CD4-positive, alpha-beta T cell treated with Interleukin-17A for 1 hour (primary cell): ENCODE data around the gene CCIN.
A peak's percentile ranks its signal among the peaks of the same experiment; 100 is the strongest.
"Not testable (repeated sequence)": the region's sequence is repeated elsewhere in the genome, so short reads cannot be mapped to it uniquely, and the experiment has no call there.

Source experiments
- DNase-seq: peaks from one replicate; pipeline ENCODE4 v3.0.0-alpha.2; 2020

CCIN gene

DNA sequence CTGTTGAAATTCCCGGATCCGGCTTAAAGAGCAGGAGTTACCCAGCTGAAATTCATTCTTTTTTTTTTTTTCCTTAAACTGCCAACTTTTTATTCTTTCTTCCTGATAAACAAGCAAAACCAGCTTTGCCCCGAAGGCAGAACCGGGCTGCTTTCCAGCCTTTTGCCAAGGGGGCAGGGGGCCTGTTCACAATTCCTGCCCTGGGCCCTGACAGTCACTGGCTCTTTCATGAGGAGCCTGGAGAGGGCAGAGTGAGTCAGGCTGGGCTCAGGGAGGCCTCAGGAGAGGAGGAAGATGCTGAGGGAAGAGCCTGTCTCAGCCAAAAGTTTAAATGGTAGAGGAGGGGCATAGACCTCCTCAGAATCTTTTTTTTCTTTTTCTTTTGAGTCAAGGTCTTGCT, 27.9 kb upstream of the CCIN start:
- DNase-seq = no peak

DNA sequence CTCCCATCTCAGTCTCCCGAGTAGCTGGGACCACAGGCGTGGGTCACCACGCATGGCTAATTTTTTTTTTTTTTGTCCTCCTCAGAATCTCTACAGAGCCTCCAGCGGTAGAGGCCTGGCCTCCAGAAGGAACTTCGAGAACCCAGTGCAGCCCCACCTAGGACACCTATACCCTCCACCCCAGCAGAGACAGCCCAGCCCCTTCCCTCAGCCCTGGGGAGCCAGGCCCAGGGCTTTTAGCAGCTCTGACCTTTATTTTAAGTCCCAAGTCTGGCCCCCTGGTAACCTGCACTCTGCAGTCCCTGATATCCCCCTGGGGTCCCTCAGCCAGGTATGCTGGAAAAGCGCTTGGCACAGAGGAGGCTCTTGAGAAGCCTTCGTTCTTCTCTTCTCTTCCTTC, 27.4 kb upstream of the CCIN start:
- no peak for DNase-seq

DNA sequence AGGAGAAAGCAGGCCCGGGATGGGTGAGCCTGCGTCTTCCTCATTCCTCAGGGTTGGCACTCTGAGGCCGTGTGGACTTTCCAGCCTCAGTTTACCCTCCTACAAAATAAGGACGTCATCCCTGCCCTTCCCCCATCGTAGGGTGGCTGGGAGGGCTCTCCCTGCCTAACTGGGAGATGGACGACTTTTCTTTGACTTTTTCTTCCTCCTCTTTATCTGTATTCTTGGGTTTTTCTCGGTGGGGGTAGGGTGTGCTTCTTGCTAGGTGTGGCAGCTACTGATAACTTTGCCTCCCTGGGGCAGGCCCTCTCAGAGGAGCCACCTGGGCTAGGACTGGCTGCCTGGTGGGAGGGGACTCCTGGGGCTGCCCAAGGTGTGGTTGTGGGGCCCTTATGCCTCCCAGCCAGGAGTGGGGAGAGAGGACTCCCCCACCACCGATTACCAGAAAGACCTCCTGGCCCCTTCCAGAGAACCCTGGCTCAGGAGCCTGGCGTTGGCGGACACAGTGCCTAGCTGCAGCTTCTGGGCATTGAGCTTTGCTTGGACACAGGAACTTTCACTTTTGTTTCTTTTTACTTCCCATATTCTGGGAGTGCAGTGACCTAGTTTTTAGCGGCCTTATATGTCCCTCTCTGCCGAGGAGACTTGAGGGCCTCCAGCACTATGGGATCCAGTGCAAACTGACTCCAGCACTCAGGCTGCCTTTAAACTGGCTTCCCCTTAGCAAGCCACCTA, 26.5 kb upstream of the CCIN start:
- peak; percentile 30 for DNase-seq

DNA sequence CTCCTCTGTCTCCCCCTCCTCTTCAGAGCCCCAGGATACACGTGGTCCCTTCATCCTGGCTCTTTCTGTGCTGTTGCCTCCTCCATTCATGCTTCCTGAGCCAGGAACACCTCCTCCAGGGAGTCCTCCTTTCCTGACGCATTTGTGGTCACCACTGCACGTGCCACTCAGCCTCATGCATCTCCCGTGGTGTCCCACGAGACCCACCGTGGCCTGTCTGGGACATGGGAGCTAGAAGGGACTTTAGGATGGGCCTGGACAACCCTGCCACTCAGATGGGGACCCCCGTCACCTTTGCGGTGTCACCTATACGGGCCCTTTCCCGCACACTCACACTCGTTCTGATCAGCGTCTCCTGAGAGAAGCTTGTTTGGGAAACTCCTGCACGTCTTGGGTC, 25.9 kb upstream of the CCIN start:
- DNase-seq = no peak

DNA sequence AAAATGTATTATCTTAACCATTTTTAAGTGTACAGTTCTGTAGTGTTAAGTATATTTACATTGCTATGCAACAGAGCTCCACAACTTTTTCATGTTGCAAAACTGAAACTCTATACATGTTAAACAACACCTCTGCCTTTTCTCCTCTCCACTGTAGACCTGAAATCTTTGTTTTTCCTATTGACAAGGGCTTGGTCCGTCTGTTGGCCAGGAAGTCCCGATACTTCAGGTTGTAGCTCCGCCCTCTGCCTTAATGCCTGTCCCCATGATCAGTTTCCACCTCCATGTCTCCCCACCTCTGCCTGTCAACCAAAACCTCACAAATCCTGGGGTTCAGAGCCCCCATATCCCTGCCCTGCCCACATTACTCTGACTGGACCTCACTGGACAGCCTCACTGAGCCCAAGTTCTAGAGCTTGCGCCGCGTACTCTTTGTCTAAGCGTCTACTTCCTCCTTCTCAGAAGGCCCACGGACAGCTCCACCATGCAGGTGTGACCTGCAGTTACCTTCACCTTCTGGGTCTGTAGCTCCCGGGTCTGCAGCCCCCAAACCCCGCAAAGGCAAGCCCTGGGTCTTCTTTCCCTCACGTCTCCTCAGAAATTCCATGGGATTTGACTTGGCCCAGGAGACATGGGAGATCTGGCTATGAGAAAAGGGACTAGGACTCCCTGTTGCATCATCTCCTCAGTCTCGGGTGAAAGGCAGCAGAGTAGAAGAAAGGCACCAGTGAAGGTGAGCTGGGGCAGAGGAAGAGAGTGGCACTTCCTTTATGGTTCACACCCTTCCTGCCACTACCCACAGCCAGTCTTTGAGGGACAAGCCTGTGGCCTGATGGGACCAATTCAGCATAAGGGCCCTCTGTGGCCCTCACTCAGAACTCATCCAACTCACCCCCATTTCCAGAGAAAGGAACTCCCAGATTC, 24.6 kb upstream of the CCIN start:
- peak; percentile 55 for DNase-seq

DNA sequence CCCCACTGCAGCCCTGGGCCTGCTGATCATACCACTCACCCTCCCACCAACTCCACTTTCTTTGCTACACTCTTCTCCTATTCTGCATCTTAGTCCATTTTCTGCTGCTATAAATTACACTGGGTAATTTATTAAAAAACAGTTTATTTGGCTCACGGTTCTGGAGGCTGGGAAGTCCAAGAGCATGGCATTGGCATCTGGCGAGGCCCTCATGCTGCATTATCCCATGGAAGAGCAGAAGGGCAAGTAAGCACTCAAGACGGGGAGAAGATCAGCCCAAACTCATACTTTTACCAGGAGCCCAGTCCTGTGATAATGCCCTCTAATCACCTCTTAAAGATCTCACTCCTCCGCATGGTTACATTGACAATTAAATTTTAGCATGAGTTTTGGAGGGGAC, 23.2 kb upstream of the CCIN start:
- no peak for DNase-seq

DNA sequence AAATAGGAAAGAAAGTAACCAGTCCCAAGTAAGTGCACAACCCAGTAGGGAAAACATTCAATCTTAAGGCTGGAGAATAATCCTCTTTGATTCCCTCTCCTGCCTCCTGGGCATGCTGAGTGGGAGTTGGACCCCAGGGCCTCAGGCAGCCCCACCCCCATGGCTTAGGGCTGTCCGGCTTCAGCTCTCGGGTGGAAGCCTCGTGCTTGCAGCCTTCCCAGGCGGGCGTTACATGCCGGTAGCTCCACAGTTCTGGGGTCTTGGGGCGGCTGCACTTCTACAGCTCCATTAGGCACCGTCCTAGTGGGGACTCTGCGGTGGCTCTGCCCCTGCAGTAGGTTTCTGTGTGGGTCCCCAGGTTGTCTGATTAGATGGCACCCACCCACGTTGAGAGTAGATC, 22.5 kb upstream of the CCIN start:
- no peak for DNase-seq

DNA sequence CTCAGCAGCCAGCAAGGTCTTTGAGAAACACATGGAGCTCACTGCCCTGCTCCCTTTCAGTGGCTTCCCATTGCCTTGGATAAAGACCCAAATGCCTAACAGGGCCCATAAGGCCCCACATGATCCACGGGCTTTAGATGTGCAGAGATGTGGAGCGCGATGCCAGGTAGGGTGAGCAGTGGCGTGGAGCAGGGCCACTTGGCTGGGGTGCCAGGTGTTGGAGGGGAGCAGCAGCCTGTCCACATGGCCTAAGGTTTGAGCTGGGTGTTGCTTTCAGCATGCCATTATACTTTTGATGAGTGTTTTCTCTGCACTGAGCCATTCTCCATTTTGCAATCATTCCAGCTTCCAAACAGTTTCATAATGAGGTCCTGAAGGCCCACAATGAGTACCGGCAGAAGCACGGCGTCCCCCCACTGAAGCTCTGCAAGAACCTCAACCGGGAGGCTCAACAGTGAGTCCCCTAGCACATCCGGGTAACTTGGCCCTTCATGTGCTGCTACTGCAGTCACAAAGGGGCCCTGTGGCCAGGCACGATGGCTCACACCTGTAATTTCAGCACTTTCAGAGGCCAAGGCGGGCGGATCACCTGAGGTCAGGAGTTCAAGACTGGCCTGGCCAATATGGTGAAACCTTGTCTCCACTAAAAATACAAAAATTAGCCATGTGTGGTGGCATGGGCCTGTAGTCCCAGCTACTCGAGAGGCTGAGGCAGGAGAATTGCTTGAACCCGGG, 21.6 kb upstream of the CCIN start:
- no peak for DNase-seq

DNA sequence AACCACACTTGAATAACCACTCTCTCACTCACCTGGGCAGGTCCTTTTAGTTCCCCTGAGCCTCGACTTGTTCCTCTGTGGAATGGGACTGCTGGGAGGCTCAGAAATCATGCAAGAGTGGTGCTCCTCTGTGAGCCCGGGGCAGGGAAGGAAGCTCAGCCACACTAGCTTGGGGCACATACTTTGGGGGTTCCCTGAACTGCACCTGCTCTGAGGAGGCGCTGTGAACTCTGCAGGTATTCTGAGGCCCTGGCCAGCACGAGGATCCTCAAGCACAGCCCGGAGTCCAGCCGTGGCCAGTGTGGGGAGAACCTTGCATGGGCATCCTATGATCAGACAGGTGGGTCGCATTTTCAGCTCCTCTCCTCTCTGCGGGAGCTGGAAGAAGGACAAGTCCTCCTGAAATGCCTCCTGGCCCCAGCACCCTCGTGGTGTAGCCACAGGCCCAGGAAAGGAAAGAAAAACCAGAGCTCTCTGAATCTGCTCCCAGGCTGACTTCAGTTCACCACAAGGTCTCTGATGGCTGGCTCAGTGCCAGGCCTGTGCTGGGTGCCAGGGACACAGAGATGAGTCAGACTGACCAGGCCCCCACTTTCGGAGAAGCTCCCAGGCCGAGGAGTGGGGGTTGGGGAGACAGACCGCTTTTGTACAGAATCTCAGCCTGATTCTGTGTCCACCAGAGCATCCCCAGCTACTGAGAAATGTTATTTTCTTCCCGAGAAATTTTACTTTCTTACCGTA, 20.7 kb upstream of the CCIN start:
- peak; percentile 80 for DNase-seq

DNA sequence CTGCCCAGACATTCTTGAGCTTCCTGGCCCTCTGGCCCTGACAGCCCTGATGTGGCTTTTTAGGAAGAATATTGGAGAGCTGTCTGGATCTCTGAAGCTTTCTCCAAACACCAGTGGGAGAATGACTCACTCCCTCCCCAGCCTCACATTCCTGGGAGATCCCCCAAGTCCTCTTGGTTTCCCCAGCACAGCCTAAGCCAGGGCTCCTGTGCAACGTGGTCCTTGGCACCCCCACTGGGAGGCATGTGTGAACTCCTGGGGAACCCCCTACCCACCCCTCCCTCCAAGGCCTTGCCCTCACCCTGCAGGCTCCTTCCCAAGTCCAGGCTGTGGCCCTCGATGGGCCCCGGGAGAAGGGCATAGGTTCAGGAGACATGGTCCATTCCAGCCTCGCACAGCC, 20.0 kb upstream of the CCIN start:
- no peak for DNase-seq

DNA sequence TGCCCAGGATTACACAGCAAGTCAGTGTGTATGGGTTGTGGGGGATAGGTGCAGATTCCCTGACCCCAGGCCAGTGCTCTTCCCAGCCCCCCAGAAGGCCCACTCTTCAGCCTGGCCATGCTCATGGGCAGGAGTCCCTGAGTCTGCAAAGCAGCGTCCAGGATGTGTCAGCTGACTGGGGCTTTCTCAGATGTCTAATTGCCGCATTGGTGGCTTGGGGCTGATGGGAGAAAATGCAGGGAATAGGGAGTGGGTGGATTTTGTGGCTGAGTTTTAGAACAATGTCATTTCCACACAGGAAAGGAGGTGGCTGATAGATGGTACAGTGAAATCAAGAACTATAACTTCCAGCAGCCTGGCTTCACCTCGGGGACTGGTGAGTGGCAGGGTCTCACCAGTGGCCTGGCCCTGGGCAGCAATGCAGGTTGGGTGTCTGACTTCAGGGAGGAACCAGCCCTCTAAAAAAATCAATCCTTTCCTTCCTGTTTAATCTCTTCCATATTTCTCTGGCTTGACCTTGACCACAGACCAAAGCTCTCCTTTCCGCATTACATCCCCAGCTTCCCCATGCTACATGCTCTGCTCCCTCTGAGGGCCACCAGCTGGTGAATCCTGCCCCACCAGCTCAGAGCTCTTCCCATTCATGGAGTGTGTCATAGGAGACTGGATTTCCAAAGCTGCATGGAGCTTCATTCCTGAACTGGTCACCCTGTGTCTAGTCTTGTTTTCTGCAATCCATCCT, 18.4 kb upstream of the CCIN start:
- DNase-seq = no peak

DNA sequence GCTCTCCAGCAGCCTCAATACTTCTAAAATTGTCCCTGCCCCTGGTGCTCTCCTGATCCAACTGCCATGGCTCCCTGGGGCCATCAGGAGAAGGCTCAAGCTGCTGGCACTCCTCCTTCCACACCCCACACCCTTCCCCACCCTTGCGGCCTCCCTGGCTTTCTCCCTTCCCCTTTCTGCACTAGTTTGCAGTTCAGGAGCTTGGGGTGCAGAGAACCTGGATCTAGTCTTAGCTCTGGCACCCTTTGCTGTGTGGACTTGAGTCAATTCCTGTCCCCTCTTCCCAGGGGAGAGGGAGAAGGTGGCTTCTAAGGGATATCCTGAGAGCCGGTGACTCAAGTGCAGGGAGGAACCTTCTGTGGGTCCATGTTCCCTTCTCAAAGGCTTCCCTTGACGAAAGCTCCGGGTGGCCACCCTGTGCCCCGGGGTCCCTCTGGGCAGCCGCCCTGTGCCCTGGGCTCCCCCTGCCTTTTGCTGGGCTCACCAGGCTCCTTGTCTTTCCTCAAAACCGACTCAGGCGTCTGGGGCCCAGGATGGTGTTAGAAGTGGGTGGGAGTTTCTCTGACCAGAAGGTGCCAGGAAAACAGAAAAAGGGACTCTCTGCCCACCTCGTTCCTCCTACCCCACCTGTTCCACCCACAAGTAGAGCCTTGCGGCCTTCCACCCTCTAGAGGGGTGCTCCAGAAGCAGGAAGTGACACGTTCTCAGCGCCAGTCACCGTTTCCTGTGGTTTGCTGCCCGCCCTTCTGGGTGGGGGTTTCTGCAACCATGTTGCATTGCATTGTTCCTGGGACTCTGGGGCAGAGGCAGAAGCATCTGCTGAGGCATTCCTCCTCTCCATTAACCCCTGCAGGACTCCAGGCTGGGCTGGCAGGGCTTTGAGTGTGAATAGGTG, 17.6 kb upstream of the CCIN start:
- DNase-seq = peak; percentile 91

DNA sequence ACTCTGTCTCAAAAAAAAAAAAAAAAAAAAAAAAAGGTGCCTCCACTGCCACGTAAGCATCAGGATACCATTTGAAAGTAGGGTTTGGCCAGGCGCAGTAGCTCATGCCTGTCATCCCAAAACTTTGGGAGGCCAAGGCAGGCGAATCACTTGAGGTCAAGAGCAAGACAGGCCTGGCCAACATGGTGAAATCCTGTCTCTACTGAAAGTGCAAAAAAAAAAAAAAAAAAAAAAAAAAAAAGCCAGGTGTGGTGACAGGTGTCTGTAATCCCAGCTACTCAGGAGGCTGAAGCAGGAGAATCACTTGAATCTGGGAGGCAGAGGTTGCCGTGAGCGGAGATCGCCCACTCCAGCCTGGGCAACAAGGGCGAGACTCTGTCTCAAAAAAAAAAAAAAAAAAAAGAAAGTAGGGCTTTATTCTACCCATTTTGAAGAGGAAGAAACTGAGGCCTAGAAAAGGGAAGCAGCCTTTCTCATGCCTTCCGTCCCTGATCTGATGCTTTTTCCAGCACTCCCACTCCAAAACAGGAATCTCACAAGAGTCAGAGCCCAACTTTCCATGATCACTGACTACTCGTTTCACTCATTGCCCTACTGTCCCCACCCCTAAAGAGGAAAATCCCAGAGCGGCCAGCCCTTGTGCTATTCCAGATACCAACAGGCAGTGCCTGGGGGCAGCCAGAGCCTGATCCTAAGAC, 16.3 kb upstream of the CCIN start:
- no peak for DNase-seq

DNA sequence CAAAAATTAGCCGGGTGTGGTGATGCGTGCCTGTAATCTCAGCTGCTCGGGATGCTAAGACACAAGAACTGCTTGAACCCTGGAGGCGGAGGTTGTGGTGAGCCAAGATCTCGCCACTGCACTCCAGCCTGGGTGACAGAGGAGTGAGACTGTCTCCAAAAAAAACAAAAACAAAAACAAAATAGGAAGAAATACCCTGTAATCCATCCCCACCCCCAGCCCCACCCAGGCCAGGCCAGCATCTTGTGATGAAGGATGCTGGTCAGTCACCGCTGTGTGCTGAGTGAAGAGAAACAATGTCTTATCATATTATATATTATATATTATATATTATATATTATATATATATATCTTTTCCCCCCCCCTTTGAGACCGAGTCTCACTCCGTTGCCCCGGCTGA, 15.4 kb upstream of the CCIN start:
- no peak for DNase-seq

DNA sequence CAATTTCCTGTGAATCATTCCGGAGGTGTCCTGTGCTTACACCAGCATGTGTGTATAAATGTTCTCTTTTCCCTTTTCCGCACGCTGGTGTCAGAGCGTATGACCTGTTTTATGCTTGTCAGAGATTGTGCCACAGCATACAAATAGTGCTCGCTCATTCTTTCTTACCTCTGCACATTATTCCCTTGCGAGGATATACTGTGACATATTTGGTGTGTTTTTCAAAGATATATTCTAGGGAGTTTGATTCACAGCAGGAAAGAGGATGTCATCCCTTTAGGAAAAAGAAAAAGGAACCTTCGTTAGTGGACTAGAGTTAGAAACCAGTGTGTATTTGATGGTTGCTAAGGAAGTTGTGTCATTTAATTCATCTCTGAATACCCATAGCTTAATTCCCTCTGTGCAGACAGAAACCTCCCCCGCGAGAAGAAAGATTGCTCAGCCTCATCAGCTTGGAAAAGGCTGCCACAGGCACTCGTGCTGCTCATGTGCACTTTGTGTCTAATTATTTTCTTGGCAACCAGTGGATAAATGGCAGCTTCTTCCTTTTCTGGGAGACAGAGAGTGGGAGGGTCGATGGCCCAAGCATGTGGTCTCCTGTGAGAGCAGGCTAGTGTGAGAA, 14.7 kb upstream of the CCIN start:
- peak; percentile 41 for DNase-seq

DNA sequence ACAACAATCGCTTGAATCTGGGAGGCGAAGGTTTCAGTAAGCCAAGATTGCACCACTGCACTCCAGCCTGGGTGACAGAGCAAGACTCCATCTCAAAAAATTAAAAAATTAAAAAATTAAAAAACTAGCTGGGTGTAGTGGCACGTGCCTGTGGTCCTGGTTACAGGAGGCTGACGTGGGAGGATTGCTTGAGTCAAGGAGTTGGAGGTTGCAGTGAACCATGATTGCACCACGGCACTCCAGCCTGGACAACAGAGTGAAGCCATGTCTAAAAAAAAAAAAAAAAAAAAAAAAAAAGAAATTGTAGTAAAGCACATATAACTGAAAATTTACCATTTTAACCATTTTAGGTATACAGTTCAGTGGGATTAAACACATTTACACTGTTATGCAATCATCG, 13.1 kb upstream of the CCIN start:
- no peak for DNase-seq

DNA sequence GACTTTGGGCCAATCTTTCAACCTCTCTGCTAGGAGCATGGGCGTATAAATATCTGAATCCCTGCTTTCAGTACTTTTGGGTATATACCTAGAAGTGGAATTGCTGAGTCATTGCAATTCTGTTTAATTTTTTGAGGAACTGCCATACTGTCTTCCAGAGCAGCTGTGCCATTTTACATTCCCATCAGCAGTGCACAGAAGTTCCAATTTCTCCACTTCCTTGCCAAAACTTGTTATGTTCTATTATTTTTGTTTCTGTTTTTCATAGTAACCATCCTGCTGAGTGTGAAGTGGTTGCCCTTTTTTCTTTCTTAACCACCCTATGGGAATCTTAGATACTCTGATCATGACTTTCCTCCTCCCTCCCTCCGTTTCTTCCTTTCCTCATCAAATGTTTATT, 11.1 kb upstream of the CCIN start:
- DNase-seq = no peak

DNA sequence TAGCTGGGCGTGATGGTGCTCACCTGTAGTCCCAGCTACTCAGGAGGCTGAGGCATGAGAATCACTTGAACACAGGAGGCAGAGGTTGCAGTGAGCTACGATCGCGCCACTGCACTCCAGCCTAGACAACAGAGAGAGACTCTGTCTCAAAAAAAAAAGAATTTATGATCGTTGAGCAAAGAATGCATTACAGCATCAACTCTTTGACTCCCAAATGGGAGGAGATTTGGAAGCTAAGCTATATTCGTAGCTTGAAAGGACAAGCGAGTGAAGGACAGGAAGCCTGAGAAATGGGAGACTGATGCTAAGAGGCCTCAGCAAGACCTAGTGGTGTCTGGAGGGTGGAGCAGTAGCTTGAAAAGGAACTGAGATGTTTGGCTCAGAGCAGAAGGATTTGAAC, 10.3 kb upstream of the CCIN start:
- DNase-seq = no peak

DNA sequence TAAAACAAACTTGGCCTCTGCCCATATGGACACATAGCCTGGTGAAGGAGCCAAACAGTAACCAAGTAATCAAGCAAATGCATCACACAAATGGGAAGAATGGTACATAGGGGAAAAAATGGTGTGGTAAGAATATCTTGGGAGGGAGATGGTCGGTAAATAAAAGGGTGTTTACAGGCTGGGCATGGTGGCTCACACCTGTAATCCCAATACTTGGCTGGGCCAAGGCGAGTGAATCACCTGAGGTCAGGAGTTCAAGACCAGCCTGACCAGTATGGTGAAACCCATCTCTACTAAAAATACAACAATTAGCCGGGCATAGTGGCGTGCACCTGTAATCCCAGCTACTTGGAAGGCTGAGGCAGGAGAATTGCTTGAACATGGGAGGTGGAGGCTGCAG, 9.7 kb upstream of the CCIN start:
- not testable (repeated sequence) for DNase-seq

DNA sequence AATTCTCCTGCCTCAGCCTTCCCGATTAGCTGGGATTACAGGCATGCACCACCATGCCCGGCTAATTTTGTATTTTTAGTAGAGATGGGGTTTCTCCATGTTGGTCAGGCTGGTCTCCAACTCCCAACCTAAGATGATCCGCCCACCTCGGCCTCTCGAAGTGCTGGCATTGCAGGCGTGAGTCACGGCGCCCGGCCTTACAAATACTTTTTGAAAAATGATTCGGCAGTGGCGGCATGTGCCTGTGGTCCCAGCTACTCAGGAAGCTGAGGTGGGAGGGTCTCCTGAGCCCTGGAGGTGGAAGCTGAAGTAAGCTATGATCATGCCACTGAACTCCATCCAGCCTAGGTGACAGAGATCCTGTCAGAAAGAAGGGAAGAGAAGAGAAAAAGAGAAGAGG, 9.1 kb upstream of the CCIN start:
- DNase-seq = not testable (repeated sequence)
